NCI-H187 treated with DMSO at 0.1 percent for 48 hours (cell line): ENCODE results near the gene EIF5.
A peak's percentile ranks its signal among the peaks of the same experiment; 100 is the strongest.

Experiments
- DNase-seq: peaks from one replicate; lab custom pipeline; 2025; lab: John Stamatoyannopoulos, UW

Gene EIF5

GRCh38 chr14:103372017-103372416 is 38.0 kb downstream of the EIF5 start:
- no peak for DNase-seq

GRCh38 chr14:103372552-103373304 is 38.7 kb downstream of the EIF5 start:
- no peak for DNase-seq

- no peak for DNase-seq
Measured at GRCh38 chr14:103374121-103374520, 40.1 kb downstream of the EIF5 start.

GRCh38 chr14:103377522-103378037 is 43.5 kb downstream of the EIF5 start:
- DNase-seq: no peak

GRCh38 chr14:103378038-103378854 is 44.2 kb downstream of the EIF5 start:
- DNase-seq: no peak

GRCh38 chr14:103380719-103381377 is 46.8 kb downstream of the EIF5 start:
- no peak for DNase-seq

GRCh38 chr14:103382376-103382775 is 48.3 kb downstream of the EIF5 start:
- no peak for DNase-seq

GRCh38 chr14:103384450-103385151 is 50.6 kb downstream of the EIF5 start:
- no peak for DNase-seq

- peak; percentile 83 for DNase-seq
Measured at GRCh38 chr14:103385152-103385928, 51.3 kb downstream of the EIF5 start, which contains the start of gene MARK3. MARK3 (plus strand) TSS chr14:103385415; CDS start chr14:103386030, 615 bp downstream.

- no peak for DNase-seq
Measured at GRCh38 chr14:103385929-103386712, 52.1 kb downstream of the EIF5 start.

GRCh38 chr14:103386713-103387329 is 52.8 kb downstream of the EIF5 start:
- no peak for DNase-seq

- no peak for DNase-seq
Measured at GRCh38 chr14:103388664-103389063, 54.6 kb downstream of the EIF5 start.

GRCh38 chr14:103390605-103391004 is 56.6 kb downstream of the EIF5 start:
- no peak for DNase-seq

GRCh38 chr14:103391048-103391447 is 57.0 kb downstream of the EIF5 start:
- no peak for DNase-seq

GRCh38 chr14:103392106-103392505 is 58.1 kb downstream of the EIF5 start:
- no peak for DNase-seq

- no peak for DNase-seq
Measured at GRCh38 chr14:103392572-103392971, 58.5 kb downstream of the EIF5 start.

GRCh38 chr14:103393070-103393469 is 59.0 kb downstream of the EIF5 start:
- no peak for DNase-seq

GRCh38 chr14:103393676-103394626 is 59.9 kb downstream of the EIF5 start:
- no peak for DNase-seq
